HG03175 (cell line): ENCODE results near the gene ASTN2.
"Not testable (repeated sequence)": the region's sequence is repeated elsewhere in the genome, so short reads cannot be mapped to it uniquely, and the experiment has no call there.

Source experiments
- ATAC-seq: cut with Tn5 transposase; IDR thresholded peaks from one replicate; pipeline ENCODE4 v1.9.1; 2021; ENCODE audit warnings: mild to moderate bottlenecking, moderate library complexity; ENCODE audit not compliant: unreplicated experiment

ASTN2 gene

DNA sequence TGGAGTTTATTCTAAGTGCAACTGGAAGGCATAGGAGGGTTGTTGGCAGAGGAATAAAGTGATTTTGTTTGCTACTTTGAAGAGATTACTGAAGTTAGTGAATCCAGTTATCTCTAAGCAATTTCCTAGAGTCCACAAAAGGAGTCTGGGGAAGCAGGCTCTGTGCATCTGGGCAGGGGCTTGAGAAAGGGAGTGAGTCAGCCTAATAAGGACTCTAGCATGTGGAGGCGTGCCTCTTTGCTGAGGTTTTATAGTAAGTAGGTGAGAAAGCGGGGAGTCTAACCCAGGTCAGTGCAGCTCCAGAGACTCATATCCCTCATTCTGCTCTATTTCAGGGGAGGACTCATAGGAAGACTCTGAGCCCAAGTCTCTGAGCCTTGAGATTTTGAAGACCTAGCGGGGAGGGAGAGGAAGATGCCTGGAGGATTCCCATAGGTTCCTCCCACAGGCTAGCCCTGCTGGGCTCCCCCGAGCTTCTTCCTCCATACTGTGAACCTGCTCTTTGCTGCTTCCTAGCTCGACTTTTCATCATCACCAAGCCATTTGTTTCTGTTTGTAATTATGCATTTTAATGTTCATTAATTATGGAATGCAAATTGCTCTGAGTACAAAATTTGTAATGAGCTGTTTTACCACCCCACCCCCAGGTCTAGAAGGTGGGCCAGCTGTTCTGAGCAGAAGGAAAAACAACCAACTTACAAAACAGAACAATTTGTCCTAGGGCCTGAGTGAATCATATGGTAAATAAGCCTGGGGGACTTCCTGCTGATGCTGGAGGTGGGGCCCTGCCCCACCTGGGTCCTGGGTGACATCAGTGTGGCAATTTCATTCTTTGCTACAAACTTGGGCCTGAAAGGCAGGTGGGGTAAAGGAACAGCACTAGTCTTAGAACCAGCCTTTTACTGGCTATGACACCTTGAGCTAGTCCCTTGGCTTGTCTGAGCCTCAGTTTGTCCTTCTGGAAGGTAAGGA, 577.6 kb downstream of the ASTN2 start:
- ATAC-seq = no peak

DNA sequence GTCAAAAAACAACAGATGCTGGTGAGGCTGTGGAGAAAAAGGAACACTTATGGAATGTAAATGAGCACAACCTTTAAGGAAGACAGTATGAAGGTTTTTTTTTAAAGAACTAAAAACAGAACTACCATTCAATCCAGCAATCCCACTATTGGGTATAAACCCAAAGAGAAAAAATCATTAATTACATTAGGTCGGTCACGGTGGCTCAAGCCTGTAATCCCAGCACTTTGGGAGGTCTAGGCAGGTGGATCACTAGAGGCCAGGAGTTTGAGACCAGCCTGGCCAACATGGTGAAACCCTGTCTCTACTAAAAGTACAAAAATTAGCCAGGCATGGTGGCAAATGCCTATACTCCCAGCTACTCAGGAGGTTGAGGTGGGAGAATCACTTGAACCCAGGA, 584.5 kb downstream of the ASTN2 start:
- not testable (repeated sequence) for ATAC-seq

DNA sequence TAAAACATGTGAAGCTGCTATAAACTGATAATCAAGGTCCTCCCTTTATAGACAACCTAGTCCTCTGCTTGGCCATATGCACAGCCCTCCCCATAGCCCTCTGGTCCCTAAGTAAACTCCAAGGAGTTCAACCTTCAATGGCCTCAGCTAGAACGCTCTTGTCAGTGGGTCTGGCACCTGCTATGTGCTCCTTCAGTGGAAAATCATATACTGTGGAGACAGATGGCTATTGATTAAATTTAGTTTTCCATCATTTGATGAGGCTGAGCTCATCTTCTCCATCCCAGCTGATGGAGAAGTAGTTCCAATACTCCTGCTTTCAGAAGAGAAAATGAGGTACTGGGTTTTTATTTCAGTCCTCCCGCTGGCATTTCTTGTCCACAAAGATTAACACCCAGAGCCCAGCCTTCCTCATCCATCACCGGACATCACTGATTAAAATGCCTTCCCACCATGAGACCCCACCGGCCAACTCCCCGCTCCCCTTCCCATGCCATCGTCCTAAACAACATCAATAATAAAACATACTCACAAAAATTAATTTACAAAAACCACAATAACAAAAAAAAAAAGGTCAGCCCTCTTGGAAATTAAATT, 593.1 kb downstream of the ASTN2 start:
- no peak for ATAC-seq

DNA sequence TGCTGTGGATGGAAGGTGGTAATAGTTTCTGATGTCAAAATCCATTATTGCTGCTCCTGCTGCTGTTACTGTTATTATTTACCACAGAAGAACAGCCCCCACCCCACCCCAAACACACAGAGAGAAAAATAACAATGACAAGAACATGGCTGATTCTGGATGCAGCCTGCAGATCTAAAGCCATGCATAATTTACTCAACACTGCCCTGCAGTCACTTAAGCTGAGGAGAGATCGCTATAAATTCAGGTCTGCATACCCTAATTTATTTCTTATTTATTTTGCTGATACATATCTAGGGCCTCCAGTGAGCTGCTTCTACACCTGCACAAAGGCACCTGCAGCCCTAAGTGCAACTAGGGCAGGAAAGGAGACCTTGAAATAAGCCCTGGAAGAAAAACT, 595.7 kb downstream of the ASTN2 start:
- ATAC-seq = no peak

DNA sequence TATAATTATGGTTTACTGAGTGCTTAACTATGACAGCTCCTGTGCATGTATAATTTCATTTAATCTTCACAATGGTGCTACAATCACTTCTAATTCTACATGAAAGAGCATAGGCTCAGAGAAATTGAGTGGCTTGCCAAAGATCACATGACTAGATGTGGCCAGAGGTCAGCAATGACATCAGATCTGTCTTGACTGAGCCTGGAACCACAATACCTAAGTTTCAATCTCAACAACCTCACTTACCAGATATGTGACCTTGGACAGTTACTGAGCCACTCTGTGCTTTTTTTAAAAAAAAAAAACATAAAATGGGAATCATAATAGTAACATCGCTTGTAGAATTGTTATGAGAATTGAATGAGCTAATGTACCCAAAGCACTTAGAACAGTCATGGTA, 597.1 kb downstream of the ASTN2 start:
- ATAC-seq = no peak

DNA sequence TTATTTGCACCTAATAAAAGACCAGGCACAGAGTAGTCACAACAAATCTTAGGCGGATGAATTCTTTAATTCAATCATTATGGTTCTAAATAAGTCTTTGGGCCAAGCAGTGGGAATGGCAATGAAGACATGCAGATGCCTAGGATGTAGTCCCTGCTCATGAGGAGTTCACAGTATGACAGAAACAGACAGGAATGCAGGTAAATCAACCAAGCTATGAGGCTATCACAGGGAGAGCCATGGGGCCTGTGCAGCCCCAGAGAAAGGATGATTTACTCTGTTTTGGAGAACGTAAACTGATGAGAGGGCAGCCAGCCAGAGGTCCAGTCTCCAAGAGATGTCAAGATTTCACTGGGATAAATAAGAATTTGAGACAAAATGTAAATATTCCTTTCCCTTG, 598.4 kb downstream of the ASTN2 start:
- no peak for ATAC-seq

DNA sequence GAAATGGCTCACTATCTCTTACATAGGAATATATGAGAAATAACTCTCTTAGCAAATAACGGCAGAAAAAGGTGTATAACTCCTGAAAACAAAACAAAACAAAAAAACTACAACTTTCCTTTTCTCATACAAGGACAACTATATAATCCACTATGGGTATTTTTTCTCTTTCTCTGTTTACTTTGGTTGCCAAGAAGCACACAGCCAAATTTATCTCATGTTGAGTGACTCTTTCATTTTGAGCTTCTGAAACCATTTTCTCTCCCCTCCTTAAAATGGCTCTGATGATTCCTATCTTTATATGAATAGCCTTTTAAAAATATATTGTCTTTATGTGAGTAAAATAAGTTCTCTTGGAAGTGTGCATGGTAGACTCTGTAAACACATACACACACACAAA, 599.0 kb downstream of the ASTN2 start:
- ATAC-seq = no peak

DNA sequence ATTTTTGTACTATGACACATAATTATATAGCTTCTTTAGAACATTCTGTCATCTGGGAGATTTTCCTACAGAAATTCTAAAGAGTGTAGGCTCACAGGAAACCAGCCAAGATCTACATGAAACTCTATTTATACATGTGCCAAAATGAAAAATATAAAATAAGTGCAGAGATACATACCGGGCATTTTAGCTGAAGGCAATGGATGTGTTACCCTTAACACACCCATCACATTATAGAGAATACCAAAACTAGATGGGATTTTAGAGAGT, 601.9 kb downstream of the ASTN2 start:
- ATAC-seq = no peak

DNA sequence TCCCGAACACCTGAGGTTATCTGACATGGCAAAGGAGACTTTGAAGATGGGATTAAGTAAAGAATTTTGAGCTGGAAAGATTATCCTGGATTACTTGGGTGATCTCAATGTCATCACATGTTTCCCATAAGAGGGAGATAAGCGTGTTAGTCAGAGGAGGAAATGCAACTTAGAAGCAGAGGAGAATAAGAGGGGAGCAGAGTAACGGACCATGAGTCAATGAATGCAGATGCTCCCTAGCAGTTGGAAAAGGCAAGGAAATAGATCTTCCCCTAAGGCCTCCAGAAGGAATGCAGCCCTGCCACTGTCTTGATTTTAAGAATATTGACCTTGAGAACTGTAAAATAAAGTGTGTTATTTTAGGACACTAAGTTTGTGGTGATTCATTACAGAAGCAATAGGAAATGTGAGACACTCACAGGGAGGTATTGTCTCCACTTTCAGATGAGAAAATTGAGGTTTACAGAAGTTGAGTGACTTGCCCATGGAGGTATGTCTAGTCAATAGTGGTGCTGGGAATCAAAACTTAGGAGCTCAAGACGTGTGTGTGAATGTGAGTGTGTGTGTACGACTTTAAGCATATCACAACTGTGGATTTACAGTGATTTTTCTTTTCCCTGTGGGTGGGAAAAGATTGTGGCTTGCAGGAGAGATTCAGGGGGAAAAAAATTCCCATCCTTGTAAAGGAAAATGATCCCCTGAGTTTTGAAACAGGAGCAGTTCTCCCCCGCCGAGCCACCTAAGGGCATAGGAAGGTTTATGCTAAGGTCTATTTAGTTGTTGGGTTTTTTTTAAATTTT, 602.4 kb downstream of the ASTN2 start:
- no peak for ATAC-seq

DNA sequence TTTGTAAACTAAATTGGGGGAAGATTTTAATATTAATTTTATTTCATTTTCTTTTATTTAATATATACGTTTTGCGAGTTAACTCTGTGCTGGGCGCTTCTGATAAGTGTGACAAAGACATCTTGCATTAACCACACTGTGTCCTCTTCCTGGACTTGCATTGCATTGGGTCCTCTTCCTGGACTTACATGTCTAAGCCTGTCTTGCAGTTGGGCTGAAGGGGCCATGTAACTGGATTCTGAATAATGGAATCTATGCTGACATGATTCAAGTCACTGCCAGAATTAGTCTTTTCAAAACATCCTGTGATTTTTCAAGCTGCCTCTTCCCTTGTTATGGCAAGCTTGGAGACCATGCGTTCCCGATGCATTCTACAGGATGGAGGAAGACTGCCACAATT, 605.2 kb downstream of the ASTN2 start:
- no peak for ATAC-seq

DNA sequence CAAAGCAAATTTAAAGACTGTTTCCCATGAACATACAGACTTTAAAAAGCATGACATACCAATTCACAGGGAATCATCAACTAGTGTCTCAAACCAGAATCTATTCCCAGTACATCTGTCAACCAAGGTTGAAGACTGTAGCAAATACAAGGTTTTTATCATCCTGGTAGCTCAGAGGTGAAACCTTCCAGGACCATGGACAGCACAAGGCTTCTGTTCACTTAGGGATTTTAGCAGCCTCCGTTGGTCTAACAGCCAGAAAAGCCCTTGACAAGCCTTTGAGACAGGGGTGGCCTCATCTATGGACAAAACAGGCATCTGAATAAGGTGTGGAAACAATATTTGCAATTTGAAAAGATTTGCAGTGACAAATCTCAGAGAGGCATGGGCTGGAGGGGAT, 608.8 kb downstream of the ASTN2 start:
- no peak for ATAC-seq

DNA sequence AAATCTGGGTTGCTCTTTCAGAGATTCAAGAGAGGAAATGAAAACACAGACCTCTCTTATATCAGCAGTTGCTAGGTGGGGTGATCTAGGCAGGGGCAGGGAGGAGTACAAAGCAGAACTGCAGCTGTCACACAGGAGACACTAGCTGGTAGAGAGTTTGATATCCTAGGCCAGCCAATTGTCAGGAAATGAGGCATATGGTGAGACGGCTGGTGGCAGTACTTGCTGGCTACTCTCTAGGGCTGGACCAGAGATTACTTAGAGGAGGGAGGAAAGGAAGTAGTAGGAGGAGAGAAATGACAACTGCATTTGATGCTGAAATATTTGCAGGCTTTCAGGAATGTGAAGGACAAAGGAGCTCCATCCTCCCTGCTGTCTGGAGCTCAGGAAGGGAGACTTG, 614.0 kb downstream of the ASTN2 start:
- no peak for ATAC-seq

DNA sequence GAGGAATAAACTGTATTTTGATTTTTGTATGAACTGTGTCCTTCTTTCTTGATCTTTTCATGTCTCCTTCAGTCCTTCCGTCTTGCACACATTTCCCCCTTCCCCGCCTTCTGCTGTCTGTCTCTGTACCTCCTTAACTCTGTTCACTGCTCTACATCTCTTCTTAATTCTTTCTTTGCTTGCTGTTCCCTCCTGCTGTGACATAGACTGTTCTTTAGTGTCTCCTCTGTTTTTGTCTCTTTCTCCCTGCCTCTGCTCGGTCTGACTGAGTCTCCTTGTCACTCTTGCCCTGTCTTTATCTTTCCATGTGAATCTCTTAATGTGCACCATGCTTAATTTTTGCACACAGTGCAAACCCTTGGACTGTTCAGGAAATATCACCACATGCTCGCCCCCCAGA, 614.8 kb downstream of the ASTN2 start:
- no peak for ATAC-seq

DNA sequence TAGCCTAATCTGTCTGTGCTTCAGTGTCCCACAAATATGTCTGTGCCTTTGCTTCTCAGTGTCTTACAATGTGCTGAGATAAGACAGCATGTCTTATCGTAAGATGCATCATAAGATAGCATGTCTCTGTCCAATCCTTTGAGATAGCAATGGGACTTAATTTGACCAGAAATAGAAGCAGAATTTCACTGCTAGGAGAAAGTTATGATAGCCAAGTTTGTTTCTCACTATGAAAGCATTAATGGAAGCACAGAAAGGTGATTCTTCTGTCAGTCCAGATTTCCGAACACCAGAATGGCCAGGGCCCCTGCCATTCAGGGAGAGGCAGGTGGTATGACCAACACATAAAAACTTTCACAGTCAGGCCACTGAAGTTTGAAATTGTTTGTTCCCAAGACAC, 616.3 kb downstream of the ASTN2 start:
- ATAC-seq = no peak

DNA sequence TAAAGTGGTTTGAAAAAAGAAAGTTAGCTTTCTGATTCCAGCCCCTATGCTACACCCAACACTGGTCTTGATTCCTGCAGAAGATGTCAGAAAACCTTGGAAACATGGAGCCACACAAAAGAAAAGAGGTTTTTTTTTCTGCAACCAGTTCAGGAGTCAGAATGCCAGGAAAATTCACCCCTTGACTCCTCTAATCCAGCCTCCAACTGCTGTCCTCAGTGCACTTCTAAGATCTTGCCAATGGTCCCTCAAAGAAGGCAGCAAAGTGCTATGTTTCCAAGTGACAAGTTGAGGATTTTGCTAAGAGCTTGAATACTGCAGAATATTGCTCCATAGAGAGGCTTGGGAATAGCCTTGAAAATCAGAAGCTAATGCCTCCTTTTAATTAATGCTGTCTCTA, 617.6 kb downstream of the ASTN2 start:
- ATAC-seq = no peak

DNA sequence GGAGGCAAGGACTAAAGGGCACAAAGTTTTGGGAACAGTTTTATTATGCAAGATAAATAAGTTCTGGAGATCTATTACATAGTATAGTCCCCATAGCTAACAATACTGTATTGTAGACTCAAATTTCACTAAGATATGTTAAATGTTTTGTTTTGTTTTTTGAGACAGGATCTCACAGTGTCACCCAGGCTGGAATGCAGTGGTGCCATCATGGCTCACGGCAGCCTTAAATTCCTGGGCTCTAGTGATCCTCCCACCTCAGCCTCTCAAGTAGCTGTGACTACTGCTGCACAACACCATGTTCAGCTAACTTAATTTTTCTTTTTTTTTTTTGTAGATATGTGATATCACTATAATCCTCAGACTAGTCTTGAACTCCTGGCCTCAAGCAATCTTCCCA, 618.2 kb downstream of the ASTN2 start:
- ATAC-seq = no peak

DNA sequence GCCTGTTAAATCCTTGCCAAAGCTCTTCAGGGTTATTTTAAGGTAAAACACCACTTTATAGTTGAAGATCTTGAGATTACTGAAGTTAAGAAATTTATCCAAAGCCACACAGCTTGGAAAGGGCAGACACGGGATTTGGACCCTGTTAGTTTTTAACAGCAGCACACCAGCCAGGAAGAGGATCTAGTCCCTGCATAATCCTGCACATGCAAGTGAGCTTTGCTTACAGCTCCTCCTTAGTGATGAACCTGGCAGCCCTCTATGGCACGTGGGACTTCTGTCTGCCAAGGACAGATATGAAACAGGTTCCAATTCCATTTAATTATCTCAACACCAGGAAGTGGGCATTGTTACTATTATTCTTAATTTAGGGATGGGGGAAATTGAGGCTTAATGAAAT, 619.0 kb downstream of the ASTN2 start:
- no peak for ATAC-seq

DNA sequence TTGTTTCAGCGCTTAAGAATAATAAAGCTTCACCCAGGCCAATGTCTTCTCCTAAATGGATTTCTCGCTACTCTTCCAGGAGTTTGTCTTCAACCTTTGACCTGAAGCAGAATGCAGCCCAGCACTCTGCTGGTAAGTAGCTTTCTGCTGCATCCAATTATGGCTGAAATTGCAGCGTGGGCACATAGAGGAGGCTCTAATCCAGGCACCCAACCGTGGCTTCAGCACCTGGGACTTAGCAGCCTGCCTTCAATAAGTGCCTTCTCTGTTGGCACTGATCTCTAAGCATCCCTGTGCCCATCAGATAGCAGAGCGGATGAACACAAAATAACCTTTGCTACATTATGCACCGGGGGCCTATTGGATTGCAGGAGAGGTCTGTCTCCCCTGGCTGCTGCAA, 622.6 kb downstream of the ASTN2 start:
- no peak for ATAC-seq

DNA sequence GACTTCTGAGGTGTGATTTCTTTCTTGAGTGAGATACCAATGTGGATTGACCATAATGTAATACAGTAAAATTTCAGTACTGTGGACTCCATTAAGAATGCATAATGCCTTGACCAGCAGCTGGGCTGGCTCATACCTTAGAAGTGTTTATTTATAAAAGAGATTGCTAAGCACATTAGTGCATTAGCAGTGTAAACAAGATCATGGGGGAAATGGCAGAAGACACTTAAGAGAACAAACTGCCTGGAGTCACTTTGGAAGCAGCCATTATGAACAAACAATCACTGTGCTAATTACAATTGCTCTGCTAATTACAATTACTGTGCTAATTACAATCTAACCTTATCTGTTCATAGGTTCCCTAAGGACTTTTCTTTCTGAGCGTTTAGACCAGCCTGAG, 623.5 kb downstream of the ASTN2 start:
- no peak for ATAC-seq

DNA sequence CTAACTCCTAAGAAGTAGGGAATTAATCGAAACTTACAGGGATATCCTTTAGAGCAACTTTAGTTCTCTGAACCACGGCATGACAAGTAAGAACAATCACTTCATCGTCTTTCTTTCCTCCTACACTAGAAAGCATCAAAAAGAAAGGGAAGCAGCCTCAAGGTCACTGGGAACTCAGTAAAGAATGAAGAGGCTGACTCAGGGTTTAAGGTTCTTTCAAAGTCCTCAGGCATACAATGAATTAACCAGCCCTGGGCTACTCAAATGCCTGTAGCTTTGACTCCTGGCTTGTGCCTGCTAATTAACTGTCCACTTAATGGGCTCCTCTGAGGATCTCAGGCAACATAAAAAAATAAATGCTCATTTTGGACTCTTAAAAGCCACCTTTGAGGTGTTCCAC, 625.8 kb downstream of the ASTN2 start:
- no peak for ATAC-seq

DNA sequence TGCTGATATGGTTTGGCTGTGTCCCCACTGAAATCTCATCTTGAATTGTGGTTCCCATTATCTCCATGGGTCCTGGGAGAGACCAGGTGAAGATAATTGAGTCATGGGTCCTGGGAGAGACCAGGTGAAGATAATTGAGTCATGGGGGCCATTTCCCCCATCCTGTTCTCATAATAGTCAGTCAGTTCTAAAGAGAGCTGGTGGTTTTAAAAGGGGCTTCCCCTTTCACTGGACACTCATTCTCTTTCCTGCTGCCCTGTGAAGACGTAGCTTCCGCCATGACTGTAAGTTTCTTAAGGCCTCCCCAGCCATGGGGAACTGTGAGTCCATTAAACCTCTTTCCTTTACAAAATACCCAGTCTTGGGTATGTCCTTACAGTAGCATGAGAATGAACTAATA, 628.1 kb downstream of the ASTN2 start:
- no peak for ATAC-seq

DNA sequence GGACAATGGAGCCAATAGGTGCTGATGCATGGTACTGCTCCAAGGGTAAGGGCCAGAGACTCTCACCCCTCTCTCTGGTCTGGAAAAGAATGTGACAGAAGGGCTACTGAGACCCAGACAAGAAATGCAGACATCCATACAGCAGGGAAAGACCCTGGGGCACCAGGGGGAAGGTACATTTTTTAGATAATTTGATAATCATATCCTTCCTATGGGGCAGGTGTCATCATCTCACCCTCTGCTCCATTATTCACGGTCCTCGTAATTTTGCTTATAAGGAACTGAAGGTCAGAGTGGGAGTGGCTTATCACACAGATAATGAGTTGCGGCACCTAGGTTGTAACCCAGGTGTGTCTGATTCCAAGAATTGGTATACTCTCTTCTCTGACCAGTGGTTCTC, 637.7 kb downstream of the ASTN2 start:
- no peak for ATAC-seq
